GM18499 (cell line): ENCODE measurements around the gene TRAM2.

Experiments
- ATAC-seq: cut with Tn5 transposase; IDR thresholded peaks from one replicate; pipeline ENCODE4 v1.9.1; 2021; ENCODE audit warnings: moderate number of reproducible peaks; ENCODE audit not compliant: insufficient read depth, unreplicated experiment

The TRAM2 gene

GRCh38 chr6:52513464-52513863 is 63.4 kb downstream of the TRAM2 start:
- ATAC-seq, result no peak

GRCh38 chr6:52512199-52512598 is 64.7 kb downstream of the TRAM2 start:
- no peak for ATAC-seq

- no peak for ATAC-seq
Measured at GRCh38 chr6:52511572-52512151, 65.2 kb downstream of the TRAM2 start.

- no peak for ATAC-seq
Measured at GRCh38 chr6:52511163-52511562, 65.7 kb downstream of the TRAM2 start.

GRCh38 chr6:52510213-52510562 is 66.7 kb downstream of the TRAM2 start:
- ATAC-seq, result no peak

- ATAC-seq, result no peak
Measured at GRCh38 chr6:52509281-52510212, 67.3 kb downstream of the TRAM2 start.

- no peak for ATAC-seq
Measured at GRCh38 chr6:52508261-52508739, 68.6 kb downstream of the TRAM2 start.

- ATAC-seq, result no peak
Measured at GRCh38 chr6:52507557-52508260, 69.2 kb downstream of the TRAM2 start.

GRCh38 chr6:52506476-52506875 is 70.4 kb downstream of the TRAM2 start:
- ATAC-seq, result no peak

- ATAC-seq, result no peak
Measured at GRCh38 chr6:52505726-52506409, 71.0 kb downstream of the TRAM2 start.

- no peak for ATAC-seq
Measured at GRCh38 chr6:52504782-52505136, 72.1 kb downstream of the TRAM2 start.

- ATAC-seq, result no peak
Measured at GRCh38 chr6:52503851-52504781, 72.7 kb downstream of the TRAM2 start.

GRCh38 chr6:52503323-52503747 is 73.5 kb downstream of the TRAM2 start:
- ATAC-seq, result no peak

GRCh38 chr6:52502306-52503029 is 74.4 kb downstream of the TRAM2 start:
- no peak for ATAC-seq

GRCh38 chr6:52500238-52501129 is 76.4 kb downstream of the TRAM2 start:
- ATAC-seq, result no peak

GRCh38 chr6:52499681-52500236 is 77.1 kb downstream of the TRAM2 start:
- no peak for ATAC-seq

GRCh38 chr6:52499026-52499425 is 77.8 kb downstream of the TRAM2 start:
- no peak for ATAC-seq
